A673 (cell line): ENCODE measurements around the gene WWTR1. TPM values are rescaled to one million over a fixed set of nuclear protein-coding genes. Genes with fewer than 3 reads are reported as not detected.

Source experiments
- BruUV-seq: library from RNA; stranded (reverse); fragments of 400-500 nt; replicated peaks from 2 replicates; lab custom pipeline; 2021; lab: Mats Ljungman, UMichigan
- CTCF ChIA-PET: fragments of 300-600 bp; sonication (Branson Sonifier 250); formaldehyde crosslinking; loops from one replicate; lab custom pipeline; 2022; ENCODE audit warnings: antibody characterized with exemption; lab: Charles Lee
- POLR2A ChIA-PET: fragments of 300-600 bp; sonication (Branson Sonifier 250); formaldehyde crosslinking; loops from one replicate; lab custom pipeline; 2022; ENCODE audit warnings: antibody characterized with exemption; ENCODE audit not compliant: low non-redundant PET; lab: Charles Lee
- DNase-seq: peaks from one replicate; pipeline ENCODE4 v3.0.0-alpha.2; 2015; ENCODE audit warnings: low spot score
- H3K27ac ChIP-seq: fragments of 200-600 bp; sonication (generic); 2 replicates; pipeline ENCODE4 v1.5.1; 2016; ENCODE audit warnings: mixed run types, low read depth, mild to moderate bottlenecking, mixed read lengths, antibody characterized with exemption, low read length; ENCODE audit not compliant: poor library complexity, severe bottlenecking
- H3K27me3 ChIP-seq: fragments of 200-600 bp; sonication (generic); replicated peaks from 2 replicates; pipeline ENCODE4 v1.6.1; 2017; ENCODE audit warnings: mixed run types, low read depth, mild to moderate bottlenecking, mixed read lengths, antibody characterized with exemption, low read length; ENCODE audit not compliant: insufficient read depth, poor library complexity
- H3K36me3 ChIP-seq: fragments of 200-600 bp; sonication (generic); 2 replicates; pipeline ENCODE4 v1.6.1; 2016; ENCODE audit warnings: mixed run types, mild to moderate bottlenecking, mixed read lengths, antibody characterized with exemption, low read length; ENCODE audit not compliant: insufficient read depth, poor library complexity, severe bottlenecking
- H3K4me1 ChIP-seq: fragments of 200-600 bp; sonication (generic); 2 replicates; pipeline ENCODE4 v1.6.1; 2017; ENCODE audit warnings: mixed run types, mild to moderate bottlenecking, mixed read lengths, antibody characterized with exemption, low read length; ENCODE audit not compliant: insufficient read depth, poor library complexity, severe bottlenecking
- H3K4me3 ChIP-seq: fragments of 200-600 bp; sonication (generic); 2 replicates; pipeline ENCODE4 v1.5.1; 2016; ENCODE audit warnings: low read depth, mixed run types, mild to moderate bottlenecking, mixed read lengths, low read length; ENCODE audit not compliant: poor library complexity, severe bottlenecking
- H3K9me3 ChIP-seq: fragments of 200-600 bp; sonication (generic); 2 replicates; pipeline ENCODE4 v1.6.1; 2016; ENCODE audit warnings: mixed run types, low read depth, mild to moderate bottlenecking, mixed read lengths, antibody characterized with exemption, low read length; ENCODE audit not compliant: poor library complexity, severe bottlenecking
- EZH2 ChIP-seq: fragments of 200-600 bp; sonication (generic); IDR thresholded peaks from 2 replicates; pipeline ENCODE4 v1.6.1; 2017; ENCODE audit warnings: borderline replicate concordance, low read depth, mild to moderate bottlenecking, mixed read lengths, antibody characterized with exemption, low read length; ENCODE audit not compliant: poor library complexity, severe bottlenecking
- intact Hi-C: fragments of 100-400 bp; cut with micrococcal nuclease; formaldehyde crosslinking; loops from one replicate; pipeline ENCODE4 v1.10.0; 2022; ENCODE audit not compliant: unreplicated experiment
- total RNA-seq: library from RNA; stranded (reverse); gene quantifications from 2 replicates; pipeline ENCODE4 v1.2.3, GENCODE V29; 2021
- TF ChIP-seq, protein P1 (sequence below): fragments of 300-800, 200-600 bp; sonication (generic); conservative IDR thresholded peaks from 2 replicates; pipeline ENCODE4 v1.5.1; 2017; ENCODE audit warnings: low read depth, mild to moderate bottlenecking, antibody characterized with exemption, low read length, moderate library complexity, mixed read lengths

Gene WWTR1
- total RNA-seq, 1 experiment from 2014 or later = 76.8 TPM

DNA sequence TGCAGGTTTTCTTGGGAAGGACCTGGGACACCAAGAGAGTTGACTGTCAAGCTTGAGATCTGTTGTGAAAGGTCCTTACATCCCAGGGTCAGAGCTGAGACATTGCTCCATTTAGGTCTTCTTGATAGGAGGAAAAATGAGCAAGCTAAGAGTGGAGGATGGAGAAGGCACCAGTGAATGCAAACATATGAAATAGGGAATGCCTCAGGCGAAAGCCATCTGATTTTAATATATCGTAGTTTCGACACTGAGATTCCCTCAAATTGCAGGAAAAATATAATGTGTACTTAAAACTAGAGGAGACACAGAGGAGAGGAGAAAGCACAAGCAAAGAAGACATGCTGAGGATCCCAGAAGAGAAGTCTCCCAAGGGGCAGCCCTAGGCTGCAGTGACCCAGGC lies 97.8 kb downstream of the WWTR1 start:
- ChIA-PET POLR2A (interaction anchor here (0.6 kb wide), 1 partner anchor 33 kb away, joined by 9 read pairs; no protein-coding TSS in a partner anchor), CTCF (interaction anchor here (0.9 kb wide), 1 partner anchor 30 kb away, joined by 4 read pairs; no protein-coding TSS in a partner anchor)
- no peak for DNase-seq
- no peak overlapping the region for H3K4me3 ChIP-seq
- TF ChIP-seq, protein P1, sequence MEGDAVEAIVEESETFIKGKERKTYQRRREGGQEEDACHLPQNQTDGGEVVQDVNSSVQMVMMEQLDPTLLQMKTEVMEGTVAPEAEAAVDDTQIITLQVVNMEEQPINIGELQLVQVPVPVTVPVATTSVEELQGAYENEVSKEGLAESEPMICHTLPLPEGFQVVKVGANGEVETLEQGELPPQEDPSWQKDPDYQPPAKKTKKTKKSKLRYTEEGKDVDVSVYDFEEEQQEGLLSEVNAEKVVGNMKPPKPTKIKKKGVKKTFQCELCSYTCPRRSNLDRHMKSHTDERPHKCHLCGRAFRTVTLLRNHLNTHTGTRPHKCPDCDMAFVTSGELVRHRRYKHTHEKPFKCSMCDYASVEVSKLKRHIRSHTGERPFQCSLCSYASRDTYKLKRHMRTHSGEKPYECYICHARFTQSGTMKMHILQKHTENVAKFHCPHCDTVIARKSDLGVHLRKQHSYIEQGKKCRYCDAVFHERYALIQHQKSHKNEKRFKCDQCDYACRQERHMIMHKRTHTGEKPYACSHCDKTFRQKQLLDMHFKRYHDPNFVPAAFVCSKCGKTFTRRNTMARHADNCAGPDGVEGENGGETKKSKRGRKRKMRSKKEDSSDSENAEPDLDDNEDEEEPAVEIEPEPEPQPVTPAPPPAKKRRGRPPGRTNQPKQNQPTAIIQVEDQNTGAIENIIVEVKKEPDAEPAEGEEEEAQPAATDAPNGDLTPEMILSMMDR = no peak
- TF ChIP-seq EZH2 = no peak
- no TSS peak for BruUV-seq
- H3K27ac ChIP-seq = no peak overlapping the region
- no peaks in the 10 kb centered on the region for H3K9me3 ChIP-seq
- intact Hi-C loops = no loop called here
- peaks cover 20% of the 10 kb centered on the region for H3K4me1 ChIP-seq
- H3K36me3 ChIP-seq = no peaks in the 10 kb centered on the region
- no peaks in the 10 kb centered on the region for H3K27me3 ChIP-seq

DNA sequence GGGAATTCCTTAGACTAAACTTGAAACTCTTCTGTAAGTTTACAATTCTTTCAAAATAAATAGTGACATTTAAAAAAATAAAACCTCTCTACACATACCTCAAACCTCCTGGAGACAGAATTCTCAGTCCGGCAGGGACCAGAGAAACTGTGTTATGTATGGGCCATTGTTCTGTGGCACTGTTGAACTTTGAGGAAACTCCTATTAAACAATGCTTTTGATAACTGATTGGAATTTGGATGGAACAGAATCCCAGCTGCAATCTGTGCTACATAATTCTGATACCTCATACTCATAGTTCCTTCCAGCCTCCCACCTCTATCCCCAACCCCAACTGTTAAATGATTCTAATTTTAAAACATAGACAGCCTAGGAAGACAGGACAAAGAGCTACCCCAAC lies 98.3 kb downstream of the WWTR1 start:
- TF ChIP-seq, protein P1 = no peak
- TF ChIP-seq EZH2 = no peak
- intact Hi-C loops = no loop called here
- POLR2A ChIA-PET = interaction anchor here (0.6 kb wide), 1 partner anchor 33 kb away, joined by 9 read pairs; no protein-coding TSS in a partner anchor
- no TSS peak for BruUV-seq
- Histone ChIP-seq H3K36me3 (no peaks in the 10 kb centered on the region), H3K27me3 (no peaks in the 10 kb centered on the region), H3K4me3 (no peak overlapping the region), H3K9me3 (no peaks in the 10 kb centered on the region), H3K27ac (no peak overlapping the region), H3K4me1 (peaks cover 25% of the 10 kb centered on the region)
- no peak for DNase-seq
- CTCF ChIA-PET = interaction anchor here (0.9 kb wide), 1 partner anchor 29 kb away, joined by 4 read pairs; no protein-coding TSS in a partner anchor

DNA sequence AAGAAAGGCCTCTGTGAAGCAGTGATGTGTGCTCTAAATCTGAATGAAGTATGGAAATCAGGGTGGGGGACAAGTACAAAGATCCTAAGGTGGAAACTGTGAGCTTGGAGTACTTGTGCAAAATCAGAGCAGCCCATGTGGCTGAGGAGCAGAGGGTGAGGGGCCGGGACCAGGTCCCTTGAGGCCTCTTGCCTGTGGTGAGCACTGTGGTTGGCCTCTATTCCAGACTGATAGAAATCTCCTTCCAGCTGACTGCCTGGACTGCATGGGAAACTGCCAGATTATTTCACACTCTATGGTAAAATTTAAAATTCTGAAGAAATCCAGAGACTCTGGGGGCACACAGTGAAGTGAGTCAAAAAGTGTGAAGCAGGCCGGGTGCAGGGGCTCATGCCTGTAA lies 101.9 kb downstream of the WWTR1 start:
- no peaks in the 10 kb centered on the region for H3K9me3 ChIP-seq
- no peak for TF ChIP-seq EZH2
- TF ChIP-seq, protein P1 = no peak
- CTCF ChIA-PET = interaction anchor here (0.9 kb wide), 1 partner anchor 13 kb away, joined by 3 read pairs; no protein-coding TSS in a partner anchor
- H3K27me3 ChIP-seq = no peaks in the 10 kb centered on the region
- H3K27ac ChIP-seq = peak overlapping the region; percentile 20
- no peaks in the 10 kb centered on the region for H3K36me3 ChIP-seq
- no peak overlapping the region for H3K4me3 ChIP-seq
- intact Hi-C loops = no loop called here
- H3K4me1 ChIP-seq = peaks cover 25% of the 10 kb centered on the region
- no TSS peak for BruUV-seq
- DNase-seq = peak; percentile 46
- POLR2A ChIA-PET = no interaction called here
